Measurements from ENCODE around the gene JMJD1C.
A peak's percentile ranks its signal among the peaks of the same experiment; 100 is the strongest.

JMJD1C gene

DNA sequence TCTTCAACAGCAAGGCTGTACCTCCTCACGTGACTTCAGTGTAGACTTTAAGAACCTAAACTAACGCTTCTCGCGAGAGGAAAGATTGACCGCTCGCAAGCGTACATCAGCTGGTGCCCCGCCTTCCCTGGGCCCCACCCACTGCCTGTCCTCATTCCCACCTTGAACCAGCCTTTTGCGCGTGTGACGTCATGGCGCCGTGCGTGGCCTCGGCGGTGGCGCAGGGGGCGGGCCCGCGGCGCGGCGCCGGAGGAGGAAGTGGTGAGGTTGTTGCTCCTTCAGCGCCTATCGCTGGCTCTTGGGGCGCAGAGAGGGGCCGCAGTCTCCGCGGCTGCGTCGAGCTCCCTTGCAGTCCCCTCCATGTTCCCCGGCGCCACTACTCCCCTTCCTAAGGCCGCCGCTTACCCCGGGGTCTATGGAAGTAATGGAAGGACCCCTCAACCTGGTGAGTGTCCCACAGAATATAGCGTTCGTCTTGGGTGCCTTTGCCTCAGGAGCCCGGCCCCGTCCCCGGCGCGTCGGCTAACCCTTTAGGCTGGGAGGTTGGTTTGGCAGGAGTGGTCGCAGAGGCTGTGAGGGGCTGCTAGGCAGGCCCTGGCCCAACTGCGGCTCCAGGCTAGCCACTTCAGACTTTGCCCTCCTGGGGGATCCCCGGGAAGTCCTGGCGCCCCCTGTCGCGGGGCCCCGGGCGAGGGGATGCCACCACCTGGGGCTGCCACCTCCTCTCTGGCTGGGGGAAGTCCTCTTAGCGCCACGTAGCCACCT, 332.5 kb downstream of the JMJD1C start, which contains the start of gene NRBF2 (continued):
- 0 out of 2 replicates have a peak, but pooled peaks have one; percentile 18 for TF ChIP-seq ZNF341 (tag by site-specific recombination; IDR thresholded peaks at IDR 0.05; ENCODE audit: low read depth)
- no peak for TF ChIP-seq OVOL3 (tag by site-specific recombination; IDR thresholded peaks at IDR 0.05)
- TF ChIP-seq ZNF600 (tag by site-specific recombination; IDR thresholded peaks at IDR 0.05), result no peak
- no peak for TF ChIP-seq ZNF585B (tag by site-specific recombination; IDR thresholded peaks at IDR 0.05)
- 0 out of 2 replicates have a peak, but pooled peaks have one; percentile 67 for TF ChIP-seq ZNF664 (tag by site-specific recombination; IDR thresholded peaks at IDR 0.05)
- TF ChIP-seq REPIN1 (tag by site-specific recombination; IDR thresholded peaks at IDR 0.05; ENCODE audit: low read depth), result no peak
- no peak for TF ChIP-seq SETDB1 (IDR thresholded peaks at IDR 0.05; ENCODE audit: insufficient read length, low read length)
- TF ChIP-seq ZNF404 (tag by site-specific recombination; IDR thresholded peaks at IDR 0.05), result no peak
- TF ChIP-seq ZNF623 (tag by site-specific recombination; IDR thresholded peaks at IDR 0.05), result no peak
- TF ChIP-seq ZNF426 (tag by site-specific recombination; IDR thresholded peaks at IDR 0.05), result no peak
- no peak for TF ChIP-seq ZNF707 (tag by site-specific recombination; IDR thresholded peaks at IDR 0.05)
- TF ChIP-seq BCL11A (tag by site-specific recombination; IDR thresholded peaks at IDR 0.05; ENCODE audit: low read depth), result no peak
- peak; percentile 90 for TF ChIP-seq KLF8 (tag by site-specific recombination; IDR thresholded peaks at IDR 0.05)
- peak; percentile 81; the same call in 1 of the 2 replicates for TF ChIP-seq ZBTB21 (tag by site-specific recombination; IDR thresholded peaks at IDR 0.05)
- TF ChIP-seq KLF9 (tag by site-specific recombination; IDR thresholded peaks at IDR 0.05; ENCODE audit: low read depth), result peak; percentile 100
- TF ChIP-seq HOXA7 (CRISPR knock-in tag; IDR thresholded peaks at IDR 0.05; ENCODE audit: borderline replicate concordance), result no peak
- TF ChIP-seq ZNF549 (tag by site-specific recombination; IDR thresholded peaks at IDR 0.05), result no peak
- no peak for TF ChIP-seq OSR2 (tag by site-specific recombination; IDR thresholded peaks at IDR 0.05)
- peak; percentile 60 for TF ChIP-seq ZIC2 (tag by site-specific recombination; IDR thresholded peaks at IDR 0.05)
- no peak for TF ChIP-seq ZNF530 (tag by site-specific recombination; IDR thresholded peaks at IDR 0.05; ENCODE audit: low read depth)
- TF ChIP-seq, protein P1, sequence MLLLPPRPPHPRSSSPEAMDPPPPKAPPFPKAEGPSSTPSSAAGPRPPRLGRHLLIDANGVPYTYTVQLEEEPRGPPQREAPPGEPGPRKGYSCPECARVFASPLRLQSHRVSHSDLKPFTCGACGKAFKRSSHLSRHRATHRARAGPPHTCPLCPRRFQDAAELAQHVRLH (tag by site-specific recombination; IDR thresholded peaks at IDR 0.05), result no peak
- peak; percentile 58; the same call in 1 of the 2 replicates for TF ChIP-seq ZEB2 (tag by site-specific recombination; IDR thresholded peaks at IDR 0.05)
- TF ChIP-seq, protein P2, sequence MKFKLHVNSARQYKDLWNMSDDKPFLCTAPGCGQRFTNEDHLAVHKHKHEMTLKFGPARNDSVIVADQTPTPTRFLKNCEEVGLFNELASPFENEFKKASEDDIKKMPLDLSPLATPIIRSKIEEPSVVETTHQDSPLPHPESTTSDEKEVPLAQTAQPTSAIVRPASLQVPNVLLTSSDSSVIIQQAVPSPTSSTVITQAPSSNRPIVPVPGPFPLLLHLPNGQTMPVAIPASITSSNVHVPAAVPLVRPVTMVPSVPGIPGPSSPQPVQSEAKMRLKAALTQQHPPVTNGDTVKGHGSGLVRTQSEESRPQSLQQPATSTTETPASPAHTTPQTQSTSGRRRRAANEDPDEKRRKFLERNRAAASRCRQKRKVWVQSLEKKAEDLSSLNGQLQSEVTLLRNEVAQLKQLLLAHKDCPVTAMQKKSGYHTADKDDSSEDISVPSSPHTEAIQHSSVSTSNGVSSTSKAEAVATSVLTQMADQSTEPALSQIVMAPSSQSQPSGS (tag by site-specific recombination; IDR thresholded peaks at IDR 0.05; ENCODE audit: low read depth), result peak; percentile 99
- peak; percentile 76 for TF ChIP-seq ZNF335 (tag by site-specific recombination; conservative IDR thresholded peaks at IDR 0.05)
- peak; percentile 89 for TF ChIP-seq ZNF610 (tag by site-specific recombination; IDR thresholded peaks at IDR 0.05; ENCODE audit: borderline replicate concordance)
- TF ChIP-seq, protein P3, sequence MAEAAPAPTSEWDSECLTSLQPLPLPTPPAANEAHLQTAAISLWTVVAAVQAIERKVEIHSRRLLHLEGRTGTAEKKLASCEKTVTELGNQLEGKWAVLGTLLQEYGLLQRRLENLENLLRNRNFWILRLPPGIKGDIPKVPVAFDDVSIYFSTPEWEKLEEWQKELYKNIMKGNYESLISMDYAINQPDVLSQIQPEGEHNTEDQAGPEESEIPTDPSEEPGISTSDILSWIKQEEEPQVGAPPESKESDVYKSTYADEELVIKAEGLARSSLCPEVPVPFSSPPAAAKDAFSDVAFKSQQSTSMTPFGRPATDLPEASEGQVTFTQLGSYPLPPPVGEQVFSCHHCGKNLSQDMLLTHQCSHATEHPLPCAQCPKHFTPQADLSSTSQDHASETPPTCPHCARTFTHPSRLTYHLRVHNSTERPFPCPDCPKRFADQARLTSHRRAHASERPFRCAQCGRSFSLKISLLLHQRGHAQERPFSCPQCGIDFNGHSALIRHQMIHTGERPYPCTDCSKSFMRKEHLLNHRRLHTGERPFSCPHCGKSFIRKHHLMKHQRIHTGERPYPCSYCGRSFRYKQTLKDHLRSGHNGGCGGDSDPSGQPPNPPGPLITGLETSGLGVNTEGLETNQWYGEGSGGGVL (tag by site-specific recombination; IDR thresholded peaks at IDR 0.05), result no peak
- TF ChIP-seq, protein P4, sequence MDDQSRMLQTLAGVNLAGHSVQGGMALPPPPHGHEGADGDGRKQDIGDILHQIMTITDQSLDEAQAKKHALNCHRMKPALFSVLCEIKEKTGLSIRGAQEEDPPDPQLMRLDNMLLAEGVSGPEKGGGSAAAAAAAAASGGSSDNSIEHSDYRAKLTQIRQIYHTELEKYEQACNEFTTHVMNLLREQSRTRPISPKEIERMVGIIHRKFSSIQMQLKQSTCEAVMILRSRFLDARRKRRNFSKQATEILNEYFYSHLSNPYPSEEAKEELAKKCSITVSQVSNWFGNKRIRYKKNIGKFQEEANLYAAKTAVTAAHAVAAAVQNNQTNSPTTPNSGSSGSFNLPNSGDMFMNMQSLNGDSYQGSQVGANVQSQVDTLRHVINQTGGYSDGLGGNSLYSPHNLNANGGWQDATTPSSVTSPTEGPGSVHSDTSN (CRISPR knock-in tag; IDR thresholded peaks at IDR 0.05), result no peak
- TF ChIP-seq, protein P5, sequence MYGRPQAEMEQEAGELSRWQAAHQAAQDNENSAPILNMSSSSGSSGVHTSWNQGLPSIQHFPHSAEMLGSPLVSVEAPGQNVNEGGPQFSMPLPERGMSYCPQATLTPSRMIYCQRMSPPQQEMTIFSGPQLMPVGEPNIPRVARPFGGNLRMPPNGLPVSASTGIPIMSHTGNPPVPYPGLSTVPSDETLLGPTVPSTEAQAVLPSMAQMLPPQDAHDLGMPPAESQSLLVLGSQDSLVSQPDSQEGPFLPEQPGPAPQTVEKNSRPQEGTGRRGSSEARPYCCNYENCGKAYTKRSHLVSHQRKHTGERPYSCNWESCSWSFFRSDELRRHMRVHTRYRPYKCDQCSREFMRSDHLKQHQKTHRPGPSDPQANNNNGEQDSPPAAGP (tag by site-specific recombination; IDR thresholded peaks at IDR 0.05), result peak; percentile 72; the same call in 1 of the 2 replicates
- TF ChIP-seq HOXD13 (CRISPR knock-in tag; IDR thresholded peaks at IDR 0.05; ENCODE audit: borderline replicate concordance), result no peak
- TF ChIP-seq ZNF76 (tag by site-specific recombination; IDR thresholded peaks at IDR 0.05; ENCODE audit: borderline replicate concordance, low read depth), result peak; percentile 47; the same call in 1 of the 2 replicates
- TF ChIP-seq, protein P6, sequence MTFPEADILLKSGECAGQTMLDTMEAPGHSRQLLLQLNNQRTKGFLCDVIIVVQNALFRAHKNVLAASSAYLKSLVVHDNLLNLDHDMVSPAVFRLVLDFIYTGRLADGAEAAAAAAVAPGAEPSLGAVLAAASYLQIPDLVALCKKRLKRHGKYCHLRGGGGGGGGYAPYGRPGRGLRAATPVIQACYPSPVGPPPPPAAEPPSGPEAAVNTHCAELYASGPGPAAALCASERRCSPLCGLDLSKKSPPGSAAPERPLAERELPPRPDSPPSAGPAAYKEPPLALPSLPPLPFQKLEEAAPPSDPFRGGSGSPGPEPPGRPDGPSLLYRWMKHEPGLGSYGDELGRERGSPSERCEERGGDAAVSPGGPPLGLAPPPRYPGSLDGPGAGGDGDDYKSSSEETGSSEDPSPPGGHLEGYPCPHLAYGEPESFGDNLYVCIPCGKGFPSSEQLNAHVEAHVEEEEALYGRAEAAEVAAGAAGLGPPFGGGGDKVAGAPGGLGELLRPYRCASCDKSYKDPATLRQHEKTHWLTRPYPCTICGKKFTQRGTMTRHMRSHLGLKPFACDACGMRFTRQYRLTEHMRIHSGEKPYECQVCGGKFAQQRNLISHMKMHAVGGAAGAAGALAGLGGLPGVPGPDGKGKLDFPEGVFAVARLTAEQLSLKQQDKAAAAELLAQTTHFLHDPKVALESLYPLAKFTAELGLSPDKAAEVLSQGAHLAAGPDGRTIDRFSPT (tag by site-specific recombination; IDR thresholded peaks at IDR 0.05), result 0 out of 2 replicates have a peak, but pooled peaks have one; percentile 49
- no peak for TF ChIP-seq ZNF571 (tag by site-specific recombination; IDR thresholded peaks at IDR 0.05)

All from HEK293 (cell line).